Activated naive CD8-positive, alpha-beta T cell treated with anti-CD3 and anti-CD28 coated beads, Interleukin-2, amount 10 ng/mL, durations not matched to agents 7 days and 5 days (primary cell): ENCODE results near the gene NEURL3. TPM values are rescaled to one million over a fixed set of nuclear protein-coding genes. Genes with fewer than 3 reads are reported as not detected.

ENCODE experiments used
- ATAC-seq: fragments of 150-1000 bp; cut with Tn5 transposase; one replicate; pipeline ENCODE4 v1.10.0; 2021; ENCODE audit warnings: low read depth, moderate library complexity
- POLR2A ChIA-PET: fragments of 350-600 bp; sonication (Branson Sonifier 250); formaldehyde crosslinking; loops from one replicate; lab custom pipeline; 2021; ENCODE audit warnings: antibody characterized with exemption; lab: Charles Lee
- DNase-seq: peaks from one replicate; pipeline ENCODE4 v3.0.0; 2021
- H3K27ac Mint-ChIP-seq: one replicate; pipeline ENCODE4 v1.8.0; 2022; ENCODE audit warnings: mild to moderate bottlenecking, mixed read lengths
- H3K27me3 Mint-ChIP-seq: one replicate; pipeline ENCODE4 v1.8.0; 2022; ENCODE audit warnings: mild to moderate bottlenecking, moderate library complexity, mixed read lengths
- H3K36me3 Mint-ChIP-seq: one replicate; pipeline ENCODE4 v1.8.0; 2021; ENCODE audit warnings: mild to moderate bottlenecking, mixed read lengths
- H3K4me1 Mint-ChIP-seq: one replicate; pipeline ENCODE4 v1.8.0; 2021; ENCODE audit warnings: mixed read lengths
- H3K4me3 Mint-ChIP-seq: one replicate; pipeline ENCODE4 v1.8.0; 2022; ENCODE audit warnings: mild to moderate bottlenecking, moderate library complexity, mixed read lengths
- H3K9me3 Mint-ChIP-seq: one replicate; pipeline ENCODE4 v1.8.0; 2021; ENCODE audit warnings: mixed read lengths
- total RNA-seq, 2 experiments: library from RNA; stranded (reverse); gene quantifications; one replicate each; pipeline ENCODE4 v1.2.3, GENCODE V29; 2021

NEURL3 gene
- total RNA-seq, 2 experiments from 2014 or later = 0.17 TPM; not detected in 1

DNA sequence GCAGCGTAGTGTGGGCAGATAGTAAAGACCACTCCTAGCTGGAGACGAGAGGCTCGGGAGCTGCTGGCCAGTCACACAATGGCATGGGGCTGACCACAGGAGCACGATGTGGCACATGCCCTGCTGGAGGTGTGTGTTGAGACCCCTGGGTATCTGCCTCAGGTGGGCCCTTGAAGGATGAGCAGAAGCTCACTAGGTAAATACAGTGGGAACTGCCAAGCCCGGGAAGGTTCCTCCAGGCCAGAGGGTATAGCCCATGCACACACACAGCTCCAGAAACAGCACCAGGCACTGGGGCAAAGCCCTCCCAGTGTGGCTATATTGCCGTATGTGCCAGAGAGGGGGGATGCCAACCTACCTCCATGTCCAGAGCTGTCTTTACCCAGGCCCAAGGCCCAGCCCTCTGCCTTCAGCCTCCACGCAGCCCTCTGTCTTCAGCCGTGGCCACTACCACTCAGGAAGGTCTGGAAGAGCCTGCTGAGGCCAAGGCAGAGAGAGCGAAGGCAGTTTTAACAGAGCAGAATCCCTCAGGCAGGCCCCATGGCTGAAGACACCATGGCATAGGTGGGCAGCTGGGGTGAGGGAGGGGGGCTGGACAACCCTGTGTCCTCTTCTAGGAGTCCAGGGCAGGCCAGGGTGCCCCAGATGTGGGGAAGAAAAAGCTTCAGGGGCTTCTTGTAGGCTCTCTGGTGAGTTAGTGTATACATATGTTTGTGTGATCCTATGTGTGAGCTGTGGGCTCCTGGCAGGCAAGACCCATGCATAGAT is 24.4 kb upstream of the NEURL3 start:
- no peak for DNase-seq

DNA sequence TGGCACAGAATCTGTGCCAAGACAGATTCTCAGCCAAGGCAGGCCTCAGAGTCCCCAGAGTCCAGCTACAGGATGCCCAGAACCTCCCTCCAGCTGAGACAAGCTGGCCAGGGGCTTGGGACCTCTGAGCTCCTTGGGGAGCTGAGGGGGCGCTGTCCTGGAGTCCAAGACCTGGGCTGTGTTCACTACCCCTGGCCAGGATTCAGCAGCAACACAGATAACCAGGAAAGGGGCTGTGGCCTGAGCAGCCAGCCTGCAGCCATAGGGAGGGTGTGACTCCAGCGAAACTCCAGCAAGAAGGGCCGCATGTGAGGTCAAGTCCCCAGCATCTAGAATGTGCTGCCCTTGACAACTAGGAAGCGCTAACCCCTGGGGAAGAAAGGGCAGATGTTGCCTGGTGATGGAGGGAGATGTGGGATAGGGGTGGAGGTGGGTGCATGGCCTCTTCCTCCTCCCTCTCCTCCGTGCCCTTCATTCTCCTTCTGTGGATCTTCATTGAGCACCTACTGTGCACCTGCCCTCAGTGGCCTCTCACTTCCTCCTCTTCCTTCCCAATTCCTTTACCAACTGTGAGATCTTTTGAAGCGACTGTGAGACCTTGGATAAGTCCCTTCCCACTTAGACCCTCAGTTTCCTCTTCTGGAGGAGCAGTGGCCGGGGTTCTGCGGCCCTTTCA is 23.7 kb upstream of the NEURL3 start:
- POLR2A ChIA-PET = interaction anchor here (0.7 to 8.4 kb wide), 8 partner anchors 8 to 1939 kb away, joined by 3 to 93 read pairs (median 6); partner anchors contain the start of genes ARID5A and NCAPH
- peak overlapping the region; percentile 83 for H3K27ac Mint-ChIP-seq
- peaks cover 64% of the 10 kb centered on the region for H3K4me1 Mint-ChIP-seq
- peak overlapping the region; percentile 72 for H3K4me3 Mint-ChIP-seq
- no peaks in the 10 kb centered on the region for H3K36me3 Mint-ChIP-seq
- peaks cover 2% of the 10 kb centered on the region for H3K27me3 Mint-ChIP-seq
- ATAC-seq = no peak
- H3K9me3 Mint-ChIP-seq = no peaks in the 10 kb centered on the region
- DNase-seq = no peak

More for the DNA sequence above, 24.4 kb upstream of the NEURL3 start:
- H3K27ac Mint-ChIP-seq = peak overlapping the region; percentile 21
- no peak for ATAC-seq
- POLR2A ChIA-PET = interaction anchor here (0.6 to 8.4 kb wide), 2 partner anchors 8 to 207 kb away, joined by 3 to 93 read pairs; partner anchors contain the start of gene ARID5A
- H3K27me3 Mint-ChIP-seq = peaks cover 2% of the 10 kb centered on the region
- H3K36me3 Mint-ChIP-seq = no peaks in the 10 kb centered on the region
- no peak overlapping the region for H3K4me3 Mint-ChIP-seq
- H3K9me3 Mint-ChIP-seq = no peaks in the 10 kb centered on the region
- H3K4me1 Mint-ChIP-seq = peaks cover 57% of the 10 kb centered on the region

DNA sequence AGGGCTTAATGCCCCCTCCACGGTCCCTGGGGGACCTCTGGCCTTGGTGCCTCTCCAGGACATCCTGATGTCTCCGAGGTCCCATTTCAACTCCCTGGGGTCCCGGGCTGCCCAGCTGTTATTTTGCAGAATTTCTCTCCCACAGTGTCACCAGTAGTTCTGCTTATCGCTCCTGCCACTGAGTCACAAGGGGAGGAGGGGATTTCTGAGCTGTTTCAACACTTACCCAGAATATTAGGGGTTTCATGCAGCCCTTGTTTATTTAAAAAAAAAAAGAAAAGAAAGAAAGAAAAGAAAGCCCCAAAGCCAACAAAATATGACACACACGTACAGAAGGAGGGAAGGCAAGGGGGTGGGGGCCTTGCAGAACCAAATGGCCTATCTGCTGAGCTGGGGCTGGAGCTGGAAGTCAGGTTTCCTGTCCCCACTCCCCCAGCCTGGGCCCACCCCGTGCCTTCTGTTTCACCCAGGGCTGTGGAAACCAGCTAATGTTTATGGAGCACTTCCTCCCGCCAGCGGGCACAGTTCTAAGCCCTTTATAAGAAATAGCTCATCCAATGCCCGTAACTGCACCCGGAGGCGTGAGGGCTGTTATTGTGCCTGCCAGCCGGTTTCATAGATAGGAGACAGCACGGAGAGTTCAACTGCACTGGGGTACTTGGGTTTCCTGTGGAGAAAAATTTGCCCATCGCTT is 23.0 kb upstream of the NEURL3 start:
- POLR2A ChIA-PET = interaction anchor here (0.7 to 8.4 kb wide), 8 partner anchors 9 to 1939 kb away, joined by 3 to 93 read pairs (median 6); partner anchors contain the start of genes ARID5A and NCAPH
- ATAC-seq (peak; percentile 14), DNase-seq (no peak)
- H3K36me3 Mint-ChIP-seq = no peaks in the 10 kb centered on the region
- H3K9me3 Mint-ChIP-seq = no peaks in the 10 kb centered on the region
- H3K27me3 Mint-ChIP-seq = peaks cover 2% of the 10 kb centered on the region
- H3K27ac Mint-ChIP-seq = peak overlapping the region; percentile 83
- peak overlapping the region; percentile 72 for H3K4me3 Mint-ChIP-seq
- peaks cover 65% of the 10 kb centered on the region for H3K4me1 Mint-ChIP-seq

DNA sequence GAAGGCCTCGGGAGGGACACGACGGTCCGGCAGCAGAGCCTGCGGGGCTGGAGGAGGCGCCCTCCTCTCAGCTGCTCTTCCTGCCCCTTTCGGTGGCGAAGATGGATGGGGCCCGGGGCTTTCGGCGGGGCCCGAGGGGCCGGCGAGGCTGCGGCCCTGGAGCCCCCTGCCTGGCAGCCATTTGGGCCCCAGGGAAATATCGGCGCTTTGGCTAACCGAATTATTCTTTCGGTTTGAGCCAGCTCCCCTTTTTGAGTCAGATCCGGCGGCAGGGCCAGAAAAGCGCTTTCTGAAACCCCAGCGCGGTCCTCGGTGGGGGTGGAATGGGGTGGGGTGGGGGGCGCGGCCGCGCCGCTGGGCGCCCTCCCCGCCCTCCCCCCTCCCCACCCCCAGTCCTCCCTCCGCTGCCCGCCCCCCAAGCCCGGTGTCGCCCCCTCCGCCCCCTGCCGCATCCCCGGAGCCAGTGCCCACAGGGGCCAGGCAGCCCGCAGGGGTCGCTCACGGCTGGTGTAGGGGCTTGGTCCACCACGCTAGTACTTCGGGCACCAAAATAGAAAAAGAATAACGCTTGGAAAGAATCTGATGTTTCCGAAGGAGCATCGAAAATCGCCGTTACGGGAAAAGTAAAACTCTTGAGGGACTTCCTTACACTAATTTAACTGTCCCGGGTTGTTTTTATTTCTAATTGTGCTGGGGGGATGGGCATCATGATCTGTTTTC is 22.3 kb upstream of the NEURL3 start:
- H3K27ac Mint-ChIP-seq = peak overlapping the region; percentile 83
- peaks cover 65% of the 10 kb centered on the region for H3K4me1 Mint-ChIP-seq
- ATAC-seq (peak; percentile 19), DNase-seq (peak; percentile 68)
- H3K36me3 Mint-ChIP-seq = no peaks in the 10 kb centered on the region
- no peaks in the 10 kb centered on the region for H3K9me3 Mint-ChIP-seq
- POLR2A ChIA-PET = interaction anchor here (0.7 to 8.4 kb wide), 6 partner anchors 10 to 205 kb away, joined by 4 to 93 read pairs (median 9); partner anchors contain the start of genes ARID5A and NCAPH
- H3K27me3 Mint-ChIP-seq = peaks cover 2% of the 10 kb centered on the region
- peak overlapping the region; percentile 76 for H3K4me3 Mint-ChIP-seq

DNA sequence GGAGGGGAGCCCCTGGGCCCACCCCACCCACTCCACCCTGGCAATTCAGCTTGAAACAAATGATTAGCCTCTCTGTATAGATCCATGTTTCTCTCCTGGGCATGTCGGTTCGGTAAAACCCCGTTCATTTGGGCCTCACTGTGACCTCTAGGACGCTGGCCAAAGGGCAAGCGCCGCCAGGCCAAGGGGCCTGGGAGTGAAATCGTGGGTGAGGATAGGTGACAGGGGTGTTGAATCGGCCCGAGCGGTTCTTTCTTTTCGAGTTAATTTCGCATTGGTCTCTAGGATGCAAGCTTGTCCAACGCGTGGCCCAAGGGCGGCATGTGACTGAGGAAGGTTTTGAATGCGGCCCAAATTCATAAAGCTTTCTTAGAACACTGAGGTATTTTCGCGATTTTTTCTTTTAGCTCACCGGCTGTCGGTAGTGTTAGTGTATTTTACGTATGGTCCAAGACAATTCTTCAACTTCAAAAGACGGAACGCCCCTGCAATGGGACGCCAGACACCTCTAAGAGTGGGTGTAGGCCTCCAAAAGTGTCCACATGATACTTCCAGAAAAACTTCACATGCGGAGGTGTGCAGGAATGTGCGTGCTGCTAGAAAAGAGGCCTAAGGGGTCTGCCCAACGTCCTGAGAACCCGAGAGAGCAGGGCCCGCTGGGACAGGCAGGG is 21.6 kb upstream of the NEURL3 start:
- no peak for ATAC-seq
- peak overlapping the region; percentile 76 for H3K4me3 Mint-ChIP-seq

DNA sequence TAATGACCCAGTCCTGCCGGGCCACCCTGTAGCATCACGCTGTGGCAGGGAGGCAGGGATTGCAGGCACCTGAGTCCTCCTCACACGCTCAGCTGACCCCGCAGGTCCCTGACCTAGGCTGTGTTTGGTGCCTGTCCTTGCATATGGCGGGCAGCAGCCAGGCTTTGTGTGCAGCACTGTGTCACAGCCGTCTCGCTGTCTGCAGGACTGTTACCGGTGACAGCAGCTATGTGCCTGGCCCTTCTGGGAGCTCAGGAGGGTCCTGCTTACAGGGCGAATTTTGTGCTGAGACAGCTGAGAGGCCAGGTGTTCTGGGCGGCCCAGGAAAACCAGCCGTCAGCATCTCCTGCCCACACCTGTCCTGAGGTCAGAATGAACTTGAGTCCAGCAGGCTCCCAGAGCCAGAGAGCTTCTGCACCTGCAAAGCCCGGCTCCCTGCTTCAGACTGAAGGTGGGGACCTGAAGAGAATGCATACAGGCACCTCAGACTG is 21.0 kb upstream of the NEURL3 start:
- DNase-seq = no peak
- Mint-ChIP-seq H3K9me3 (no peaks in the 10 kb centered on the region), H3K36me3 (no peaks in the 10 kb centered on the region), H3K27me3 (peaks cover 2% of the 10 kb centered on the region), H3K4me3 (no peak overlapping the region), H3K4me1 (peaks cover 56% of the 10 kb centered on the region), H3K27ac (peak overlapping the region; percentile 23)
- no peak for ATAC-seq
- POLR2A ChIA-PET = interaction anchor here (8.4 kb wide), 1 partner anchor 11 kb away, joined by 93 read pairs; the partner anchor contains the start of gene ARID5A

More for the DNA sequence above, 21.6 kb upstream of the NEURL3 start:
- Mint-ChIP-seq H3K27me3 (peaks cover 2% of the 10 kb centered on the region), H3K27ac (peak overlapping the region; percentile 82), H3K4me1 (peaks cover 59% of the 10 kb centered on the region), H3K36me3 (no peaks in the 10 kb centered on the region), H3K9me3 (no peaks in the 10 kb centered on the region)
- POLR2A ChIA-PET = interaction anchor here (2.0 to 8.4 kb wide), 4 partner anchors 10 to 204 kb away, joined by 8 to 93 read pairs (median 12); partner anchors contain the start of gene ARID5A
- DNase-seq = no peak

DNA sequence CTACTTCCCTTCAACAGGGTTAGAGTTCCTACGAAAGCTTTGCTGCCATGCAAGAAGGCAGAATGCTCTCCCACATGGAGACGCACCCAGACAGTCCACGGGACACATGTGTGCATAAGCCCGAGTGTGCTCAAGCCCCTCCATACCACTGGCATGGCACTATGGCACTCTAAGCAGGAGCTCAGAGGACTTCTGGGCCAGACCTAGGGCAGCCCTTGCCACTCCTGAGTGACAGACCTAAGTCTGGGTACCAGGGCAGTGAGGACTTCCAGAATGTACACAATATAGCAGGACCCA is 20.0 kb upstream of the NEURL3 start:
- H3K4me1 Mint-ChIP-seq = peaks cover 54% of the 10 kb centered on the region
- POLR2A ChIA-PET = interaction anchor here (8.4 kb wide), 1 partner anchor 12 kb away, joined by 93 read pairs; the partner anchor contains the start of gene ARID5A
- H3K4me3 Mint-ChIP-seq = no peak overlapping the region
- no peaks in the 10 kb centered on the region for H3K36me3 Mint-ChIP-seq
- DNase-seq (no peak), ATAC-seq (no peak)
- peaks cover 2% of the 10 kb centered on the region for H3K27me3 Mint-ChIP-seq
- no peaks in the 10 kb centered on the region for H3K9me3 Mint-ChIP-seq
- no peak overlapping the region for H3K27ac Mint-ChIP-seq

DNA sequence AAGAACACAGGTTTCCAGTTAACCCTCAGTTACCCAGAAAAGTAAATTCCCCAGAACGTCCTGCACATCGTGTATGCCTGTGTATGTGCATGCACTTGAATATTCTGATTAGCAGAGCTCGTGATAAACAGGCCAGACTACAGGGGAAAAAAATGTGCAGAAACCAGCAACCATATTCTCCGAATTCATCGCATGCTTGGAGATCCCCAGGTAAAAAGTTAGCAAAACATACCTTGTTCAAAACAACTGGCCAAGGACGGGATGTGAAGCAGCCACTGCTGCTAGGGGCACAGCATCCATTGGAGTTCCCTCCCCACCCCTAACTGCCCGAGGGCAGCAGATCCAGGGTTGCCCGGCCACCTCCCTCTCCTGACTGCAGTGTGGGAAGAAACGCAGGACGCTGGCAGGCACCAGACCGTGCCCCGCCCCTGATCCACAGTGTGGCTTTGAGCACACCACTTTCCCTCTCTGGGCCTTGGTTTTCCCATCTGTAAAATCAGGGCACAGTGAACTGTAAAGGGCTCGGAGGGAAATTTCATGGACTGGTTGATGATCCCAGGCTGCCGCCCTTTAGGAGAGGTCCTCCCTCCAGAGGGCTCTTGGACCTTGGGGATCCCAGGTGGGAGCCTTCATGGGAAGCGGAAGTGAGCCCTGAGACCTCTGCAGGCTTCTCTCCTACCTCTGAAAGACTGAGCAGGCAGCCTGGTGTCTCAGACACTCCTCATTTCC is 19.5 kb upstream of the NEURL3 start:
- POLR2A ChIA-PET = interaction anchor here (2.2 to 8.4 kb wide), 2 partner anchors 8 to 12 kb away, joined by 7 to 93 read pairs; partner anchors contain the start of gene ARID5A
- no peaks in the 10 kb centered on the region for H3K9me3 Mint-ChIP-seq
- DNase-seq (no peak), ATAC-seq (peak; percentile 7)
- H3K4me1 Mint-ChIP-seq = peaks cover 51% of the 10 kb centered on the region
- H3K36me3 Mint-ChIP-seq = no peaks in the 10 kb centered on the region
- peak overlapping the region; percentile 49 for H3K4me3 Mint-ChIP-seq
- H3K27ac Mint-ChIP-seq = peak overlapping the region; percentile 51
- peaks cover 2% of the 10 kb centered on the region for H3K27me3 Mint-ChIP-seq

DNA sequence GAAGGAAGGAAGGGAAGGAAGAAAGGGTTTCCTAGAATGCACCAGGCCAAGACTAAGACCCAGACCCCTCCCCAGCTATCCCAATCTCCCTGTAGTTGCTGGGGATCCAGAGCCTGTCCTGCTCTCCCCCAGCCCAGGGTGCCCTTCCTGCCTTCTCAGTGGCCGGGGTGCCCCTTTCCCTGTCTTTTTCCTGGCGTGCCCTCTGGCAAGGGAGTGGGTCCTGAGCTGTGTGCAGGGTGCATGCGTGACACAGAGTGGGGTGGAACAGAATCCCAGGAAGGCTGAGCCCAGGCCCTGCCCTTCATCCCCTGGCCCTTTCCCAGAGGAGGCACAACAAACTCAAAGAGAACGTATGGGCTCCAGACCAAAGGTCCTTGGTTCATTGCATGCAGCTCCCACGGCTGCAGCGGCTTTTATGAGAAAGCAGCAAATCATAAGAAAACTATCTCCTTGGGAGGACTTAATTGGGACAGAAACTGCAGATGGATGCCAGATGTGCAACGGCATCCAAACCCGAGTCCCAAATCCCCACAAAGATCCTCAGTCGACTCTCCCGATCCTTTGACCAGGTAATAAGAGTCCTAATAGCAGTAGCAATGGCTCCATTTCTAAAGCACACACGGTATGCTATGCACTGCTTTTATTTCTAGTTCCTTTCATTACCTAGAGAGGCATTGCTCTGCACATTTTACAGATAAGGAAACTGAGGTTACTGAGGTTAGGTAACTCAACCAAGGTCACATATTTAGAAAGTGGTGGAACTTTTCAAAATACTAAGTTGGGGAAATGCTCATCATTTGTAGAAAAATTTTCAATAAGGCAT is 18.7 kb upstream of the NEURL3 start:
- Mint-ChIP-seq H3K27me3 (peaks cover 2% of the 10 kb centered on the region), H3K36me3 (no peaks in the 10 kb centered on the region), H3K4me3 (peak overlapping the region; percentile 49), H3K9me3 (no peaks in the 10 kb centered on the region), H3K27ac (peak overlapping the region; percentile 51), H3K4me1 (peaks cover 48% of the 10 kb centered on the region)
- POLR2A ChIA-PET = interaction anchor here (2.2 to 8.4 kb wide), 2 partner anchors 9 to 13 kb away, joined by 7 to 93 read pairs; partner anchors contain the start of gene ARID5A
- ATAC-seq (peak; percentile 38), DNase-seq (no peak)

DNA sequence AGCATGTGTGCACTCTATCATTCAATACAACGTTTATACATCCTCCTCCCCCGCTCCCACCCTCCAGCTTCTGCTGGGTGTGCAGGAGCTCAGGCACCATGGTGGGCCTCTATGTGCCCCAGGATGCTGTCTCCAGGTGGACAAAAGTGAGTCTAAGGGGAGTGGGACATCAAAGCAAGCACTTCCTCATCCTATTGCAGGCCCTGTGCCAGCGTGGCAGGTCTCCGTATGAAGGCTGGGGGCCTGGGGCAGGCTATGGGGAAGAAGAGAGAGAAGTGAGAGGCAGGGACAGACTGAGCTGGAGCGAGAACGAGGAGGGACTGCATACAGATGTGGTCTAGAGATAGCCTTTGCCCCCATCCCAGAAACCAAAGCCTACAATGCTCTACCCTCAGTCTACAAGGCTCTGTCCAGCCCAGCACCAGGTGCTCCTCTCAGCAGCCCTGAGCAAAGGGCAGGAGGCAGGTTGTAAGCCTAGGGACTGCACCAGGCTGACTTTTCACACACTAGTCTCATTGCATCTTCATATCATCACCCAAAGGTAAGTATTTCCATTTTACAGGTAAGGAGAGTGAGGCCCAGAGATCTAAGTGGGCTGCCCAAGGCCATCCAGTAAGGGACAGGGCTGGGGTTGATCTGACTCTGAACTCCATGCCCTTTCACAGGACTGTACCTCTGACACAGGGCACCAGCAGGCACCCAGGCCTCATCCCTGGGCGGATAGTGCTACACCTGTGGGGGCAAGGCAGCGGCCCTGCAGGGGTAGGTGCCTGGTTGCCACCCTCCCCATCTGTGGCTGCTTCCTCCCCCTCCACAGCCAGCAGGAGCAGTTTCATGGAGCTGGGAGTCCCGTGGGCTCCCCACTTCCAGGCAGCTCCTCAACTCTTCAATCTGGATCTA is 17.4 kb upstream of the NEURL3 start:
- Mint-ChIP-seq H3K36me3 (peaks cover 2% of the 10 kb centered on the region), H3K4me1 (peaks cover 36% of the 10 kb centered on the region), H3K27me3 (peaks cover 5% of the 10 kb centered on the region), H3K9me3 (no peaks in the 10 kb centered on the region), H3K4me3 (no peak overlapping the region), H3K27ac (no peak overlapping the region)
- DNase-seq (no peak), ATAC-seq (no peak)
- POLR2A ChIA-PET = interaction anchor here (0.7 to 8.4 kb wide), 5 partner anchors 10 to 1211 kb away, joined by 3 to 93 read pairs (median 4); partner anchors contain the start of gene ARID5A
